ENCODE results near the gene PAIP2.
"Not testable (repeated sequence)": the region's sequence is repeated elsewhere in the genome, so short reads cannot be mapped to it uniquely, and the experiment has no call there.

Gene PAIP2

GRCh38 chr5:139378941-139379361, 37.3 kb downstream of the PAIP2 start:
- DNase-seq (ENCODE audit: low spot score), result no peak

GRCh38 chr5:139379626-139380449, 38.2 kb downstream of the PAIP2 start:
- DNase-seq (ENCODE audit: low spot score), result no peak

- DNase-seq (ENCODE audit: low spot score), result no peak
Observed at GRCh38 chr5:139381837-139382761, 40.4 kb downstream of the PAIP2 start.

DNA sequence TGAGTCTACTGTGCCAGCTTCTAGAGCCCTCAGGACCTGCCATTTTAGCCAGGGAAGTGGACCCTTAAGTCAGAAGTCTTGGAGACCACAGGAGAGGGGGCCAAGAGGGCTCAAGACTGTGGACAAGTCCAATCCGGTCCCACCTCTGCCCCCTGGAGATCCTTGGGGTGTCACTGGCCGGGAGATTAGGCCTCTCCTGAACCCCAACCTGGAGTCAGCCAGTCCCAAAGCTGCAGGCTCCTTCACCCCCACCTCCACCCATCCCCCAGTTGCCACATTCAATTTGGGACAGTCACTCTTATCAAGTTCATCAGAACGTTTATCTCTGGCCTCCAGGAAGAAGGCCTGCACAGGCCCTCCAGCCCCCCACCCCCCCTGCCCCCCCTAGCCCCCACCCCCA, 41.2 kb downstream of the PAIP2 start:
- DNase-seq (ENCODE audit: low spot score), result no peak

DNA sequence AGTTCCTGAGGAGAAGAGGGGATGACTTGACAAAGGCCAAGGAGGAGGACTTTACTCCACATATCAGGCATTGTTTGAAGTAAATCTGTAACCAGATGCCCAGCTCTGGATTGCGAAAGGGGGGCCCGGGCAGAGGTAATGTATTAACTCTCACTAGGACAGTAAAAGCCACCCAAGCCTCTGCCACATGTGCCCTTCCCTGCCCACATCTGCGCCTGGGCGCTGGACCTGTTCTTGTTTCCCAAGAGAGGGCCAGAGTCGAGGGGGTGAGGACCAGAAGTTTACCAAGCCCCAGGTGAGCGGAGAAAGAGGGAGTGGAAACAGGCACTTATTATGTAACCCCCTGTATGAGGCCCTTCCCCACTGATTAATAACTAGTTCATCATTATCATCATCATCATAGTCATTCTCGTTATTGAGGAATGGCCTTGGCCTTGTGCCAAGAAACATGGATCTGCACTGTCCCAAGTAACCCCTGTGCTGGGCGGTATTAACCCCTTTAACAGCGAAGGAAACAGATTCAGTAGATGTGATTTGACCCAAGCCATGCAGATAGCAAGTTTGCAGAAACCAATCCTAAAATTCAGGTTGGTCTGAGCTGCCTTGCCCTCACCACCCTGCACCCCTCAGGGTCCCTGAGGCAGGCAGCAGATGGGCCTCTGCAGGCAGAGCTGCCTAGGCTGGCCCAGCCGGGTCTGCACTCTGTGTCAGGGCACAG, 41.8 kb downstream of the PAIP2 start, which contains the start of gene SLC23A1:
Gene SLC23A1, minus strand, starts transcription at position 23 of the 718 bp plus-strand sequence. CDS start 44 bp downstream, outside the sequence.
- no peak for DNase-seq (ENCODE audit: low spot score)

DNA sequence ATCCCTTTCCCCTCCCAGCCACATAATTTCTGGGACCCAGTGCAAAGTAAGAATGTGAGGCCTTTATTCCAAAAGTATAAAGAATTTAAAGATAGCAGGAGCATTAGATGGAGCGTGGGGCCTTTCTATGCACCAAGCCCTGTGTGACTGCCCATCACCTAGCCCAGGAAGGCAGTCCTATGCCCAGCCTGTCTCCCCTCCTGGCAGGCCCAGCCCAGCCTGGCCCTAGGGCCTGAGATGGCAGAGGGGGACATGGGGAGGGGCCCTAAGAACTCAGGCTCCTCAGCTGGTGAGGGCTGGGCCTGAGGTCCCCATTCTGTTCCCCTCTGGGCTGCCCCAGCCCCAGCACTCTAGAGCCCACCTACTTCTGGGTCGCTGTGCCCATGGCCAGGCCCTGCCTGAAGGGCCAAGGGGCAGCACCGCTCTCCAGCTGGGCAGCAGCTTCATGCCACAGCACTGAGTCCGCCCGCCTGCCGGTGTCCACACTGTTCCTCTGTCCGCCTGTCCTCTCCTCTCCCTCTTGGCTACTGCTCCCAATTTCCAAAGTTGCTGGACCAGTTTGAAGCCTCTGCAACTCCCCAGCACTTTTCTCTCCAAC, 42.4 kb downstream of the PAIP2 start:
- DNase-seq (ENCODE audit: low spot score), result no peak

- no peak for DNase-seq (ENCODE audit: low spot score)
Observed at GRCh38 chr5:139384591-139385051, 43.0 kb downstream of the PAIP2 start.

DNA sequence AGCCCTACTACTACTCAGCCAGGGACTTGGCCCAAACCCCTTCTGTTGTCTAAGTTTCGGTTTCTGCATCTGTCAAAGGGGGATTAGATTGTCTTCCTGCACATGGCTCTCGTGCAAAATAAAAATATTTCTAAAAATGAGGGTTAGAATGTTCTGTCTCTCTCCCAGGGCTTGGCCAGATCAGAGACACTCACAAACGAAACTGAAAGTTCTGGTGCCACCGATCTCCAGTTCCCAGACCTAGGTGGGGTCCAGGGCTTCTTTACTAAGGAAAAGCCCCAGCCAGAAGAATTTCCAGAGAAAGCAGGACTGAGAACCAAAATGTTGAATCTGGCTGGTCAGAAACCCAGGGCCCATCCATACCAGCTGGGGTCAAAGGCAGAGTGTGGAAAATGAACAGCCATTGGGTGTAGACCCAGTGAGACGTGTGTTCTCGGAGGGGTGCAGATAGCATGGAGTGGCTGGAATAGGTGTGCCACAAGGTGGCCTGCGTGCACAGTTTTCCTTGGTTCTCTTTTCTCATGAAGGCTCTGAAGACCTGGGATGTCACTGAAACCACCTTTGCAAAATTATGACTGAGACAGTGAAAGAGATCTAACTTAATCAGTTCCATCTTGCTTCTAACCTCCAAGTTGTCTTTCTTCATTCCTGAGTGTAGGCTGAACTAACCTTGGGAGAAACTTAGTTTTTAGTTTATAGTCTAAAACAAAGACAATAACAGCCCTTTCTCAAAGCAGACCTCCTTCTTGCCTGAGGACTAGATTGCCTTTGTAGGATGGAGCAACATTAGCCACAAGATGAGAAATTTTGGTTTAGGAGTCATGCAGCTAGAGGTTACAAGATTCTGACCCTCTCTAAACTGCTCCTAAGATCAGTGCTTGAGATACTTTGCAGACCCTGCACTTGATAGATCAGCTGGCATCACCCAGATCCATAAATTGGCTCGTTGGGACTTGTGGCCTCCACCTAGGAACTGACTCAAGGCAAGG, 43.7 kb downstream of the PAIP2 start:
- DNase-seq (ENCODE audit: low spot score), result no peak

DNA sequence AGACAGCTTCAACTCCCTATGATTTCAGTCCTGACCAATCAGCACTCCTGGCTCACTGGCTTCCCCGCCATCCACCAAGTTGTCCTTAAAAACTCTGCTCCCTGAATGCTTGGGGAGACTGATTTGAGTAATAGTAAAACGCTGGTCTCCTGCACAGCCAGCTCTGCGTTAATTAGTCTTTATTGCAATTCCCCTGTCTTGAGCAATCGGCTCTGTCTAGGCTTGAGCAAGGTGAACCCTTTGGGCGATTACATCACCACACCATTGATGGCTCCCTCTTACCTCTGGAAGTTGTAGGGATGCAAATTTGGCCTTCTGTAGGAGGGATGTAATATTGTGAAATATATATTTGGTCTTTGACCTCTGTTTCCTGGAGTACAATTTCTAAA, 44.4 kb downstream of the PAIP2 start:
- DNase-seq (ENCODE audit: low spot score), result no peak

GRCh38 chr5:139386956-139387355, 45.3 kb downstream of the PAIP2 start:
- DNase-seq (ENCODE audit: low spot score), result not testable (repeated sequence)

DNA sequence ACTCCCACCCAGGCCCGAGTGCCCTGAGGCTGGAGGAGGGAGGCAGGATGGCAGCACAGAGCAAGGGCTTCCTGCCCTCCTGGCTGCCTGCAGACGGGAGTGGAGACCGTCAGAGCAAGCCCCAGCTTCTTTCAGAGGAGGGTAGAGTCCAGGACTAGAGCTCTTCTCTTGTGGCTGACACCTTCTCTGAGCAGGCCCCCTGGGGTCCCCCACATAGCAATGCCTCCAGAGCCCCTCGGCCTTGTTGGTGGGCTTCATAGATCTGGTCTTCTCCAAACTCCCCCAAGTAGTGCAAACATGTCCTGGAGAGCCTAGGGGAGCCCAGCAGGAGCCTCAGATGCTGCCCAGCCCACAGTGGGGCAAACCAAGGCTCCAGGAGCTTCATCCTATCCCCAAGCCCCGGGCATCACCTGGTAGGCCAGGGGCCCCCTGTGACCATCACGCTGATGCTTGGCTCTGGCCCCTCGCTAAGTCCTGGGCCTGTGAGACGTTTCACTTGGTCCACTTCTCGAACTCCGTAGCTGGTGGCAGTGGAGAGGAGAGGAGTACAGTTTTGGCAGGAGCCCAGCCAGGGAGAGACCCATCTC, 46.0 kb downstream of the PAIP2 start:
- no peak for DNase-seq (ENCODE audit: low spot score)

- peak; percentile 84 for DNase-seq (ENCODE audit: low spot score)
Observed at GRCh38 chr5:139388198-139388821, 46.7 kb downstream of the PAIP2 start.

DNA sequence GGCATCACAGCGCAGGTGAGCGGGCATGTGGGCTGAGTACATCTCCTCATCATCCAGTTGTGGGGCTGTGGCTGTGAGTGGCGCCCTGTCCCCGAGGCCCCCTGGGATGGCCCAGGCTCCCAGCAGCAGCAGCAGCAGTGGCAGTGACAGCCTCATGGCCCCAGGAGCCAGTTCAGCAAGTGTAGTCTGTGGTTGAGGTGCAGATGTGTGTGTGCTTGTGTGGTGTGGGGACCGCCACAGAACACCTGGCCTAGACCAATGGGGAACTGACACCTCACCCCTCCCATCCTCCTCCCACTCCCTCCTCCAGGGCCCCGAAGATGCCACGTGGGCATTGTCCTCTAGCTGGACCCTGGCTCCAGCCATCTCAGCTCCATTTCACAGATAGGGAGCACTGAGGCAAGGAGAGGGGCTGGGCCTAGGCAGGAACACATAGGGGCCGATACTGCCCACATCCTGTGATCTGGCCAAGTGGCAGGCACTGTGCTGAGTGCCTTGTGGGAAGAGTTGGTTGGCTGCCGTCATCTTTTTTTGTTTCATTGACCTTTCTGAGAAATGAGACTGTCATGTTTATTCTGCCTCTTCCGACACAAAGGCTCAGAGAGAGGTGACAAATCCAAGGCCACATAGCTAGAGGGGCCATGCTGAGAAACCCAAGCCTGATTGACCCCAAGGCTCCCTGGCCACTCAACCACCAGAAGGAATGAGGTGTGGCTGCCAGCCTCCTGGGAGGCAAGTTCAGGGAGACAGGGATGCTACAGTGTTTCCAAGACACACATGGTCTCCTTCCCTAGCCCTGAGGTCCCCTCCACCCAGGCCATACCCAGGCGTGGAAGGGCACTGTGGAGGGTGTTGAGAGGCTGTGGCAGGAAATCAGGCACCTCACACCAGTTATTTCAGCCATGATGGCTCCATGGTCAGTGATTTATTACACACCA, 48.3 kb downstream of the PAIP2 start, which contains the start of gene MZB1:
Gene MZB1, minus strand, starts transcription at position 213 of the 938 bp plus-strand sequence. Its CDS starts 57 bp downstream, at position 156.
- peak; percentile 90 for DNase-seq (ENCODE audit: low spot score)

DNA sequence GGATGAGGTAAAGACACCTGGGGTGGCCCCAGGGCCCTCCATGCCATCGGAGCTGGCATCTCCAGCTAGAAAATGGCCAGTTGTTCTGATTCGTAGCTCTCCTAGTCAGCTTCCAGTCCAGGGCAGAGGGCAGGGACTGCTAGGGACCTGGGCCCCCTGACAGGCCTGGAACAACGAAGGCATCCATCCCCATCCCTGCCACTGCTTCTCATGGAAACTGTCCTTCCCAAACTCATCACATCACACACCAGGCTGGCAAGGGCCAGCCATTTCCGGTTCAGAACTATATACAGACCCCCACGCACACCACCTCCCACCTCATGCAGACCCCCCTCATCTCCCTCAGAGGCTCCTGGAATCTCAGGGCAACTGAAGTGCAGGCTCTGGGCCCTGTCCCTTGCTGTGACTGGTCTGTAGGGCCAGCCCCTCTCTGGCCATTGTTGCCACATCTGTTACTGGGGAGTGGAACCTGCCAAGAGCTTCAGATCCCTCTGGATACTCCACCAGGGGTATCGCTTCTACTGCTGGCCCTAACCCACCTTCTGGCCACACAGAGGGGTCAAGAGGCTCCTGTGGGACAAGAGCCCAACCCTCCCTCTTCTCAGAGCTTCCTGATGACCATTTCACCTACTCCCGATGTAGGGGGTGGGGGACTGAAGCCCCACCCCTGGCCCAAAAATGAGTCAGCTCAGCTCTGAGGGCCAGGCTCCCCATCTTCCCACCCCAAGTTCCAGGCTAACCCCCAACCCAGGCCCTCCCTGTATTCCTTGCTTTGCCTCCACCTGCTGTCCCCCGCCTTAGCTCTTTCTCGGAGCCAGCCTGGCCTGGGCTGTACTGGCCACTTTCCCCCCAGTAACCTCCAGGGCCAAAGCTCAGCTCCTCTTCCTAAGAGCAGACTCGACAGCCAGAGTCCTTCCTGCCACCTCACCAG, 49.2 kb downstream of the PAIP2 start:
- DNase-seq (ENCODE audit: low spot score), result no peak

GRCh38 chr5:139391570-139392323, 50.1 kb downstream of the PAIP2 start:
- peak; percentile 51 for DNase-seq (ENCODE audit: low spot score)

DNA sequence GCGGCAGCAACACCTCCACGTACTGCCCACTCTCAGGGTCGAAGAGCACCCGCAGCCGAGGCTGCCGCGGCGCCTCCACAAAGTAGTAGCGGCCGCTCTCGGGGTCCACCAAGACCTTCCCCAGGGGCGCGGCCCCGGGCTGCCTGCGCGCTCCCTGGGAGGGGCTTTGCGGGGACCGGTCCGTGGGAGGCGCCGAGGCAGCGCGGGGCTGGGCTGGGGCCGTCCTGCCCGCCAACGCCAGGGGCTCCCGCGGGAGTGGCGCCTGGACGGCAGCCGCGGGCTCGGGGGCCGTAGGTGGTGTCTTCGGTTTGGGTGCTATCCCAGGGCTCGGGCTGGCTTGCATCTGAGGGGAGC, 50.6 kb downstream of the PAIP2 start:
- no peak for DNase-seq (ENCODE audit: low spot score)
